ENCODE results near the gene THYN1.

- no peak for TF ChIP-seq TCF4 (CRISPR knock-in tag; IDR thresholded peaks at IDR 0.05; ENCODE audit: borderline replicate concordance)
- no peak for TF ChIP-seq PATZ1 (CRISPR knock-in tag; IDR thresholded peaks at IDR 0.05; ENCODE audit: borderline replicate concordance)
- TF ChIP-seq SNAI2 (CRISPR knock-in tag; IDR thresholded peaks at IDR 0.05): no peak
These were observed 22.8 kb downstream of the THYN1 start for GRCh38 chr11:134230339-134230738.

Measured in SK-N-SH treated with all-trans-retinoic acid at 6 μM for 48 hours (cell line).